Tibial nerve (tissue), 4 donors: ENCODE data around the gene JAKMIP2. TPM values are rescaled to one million over a fixed set of nuclear protein-coding genes. Genes with fewer than 3 reads are reported as not detected.

Experiments
- DNase-seq, 2 donors: peaks; one replicate each; pipeline ENCODE4 v3.0.0-alpha.2; 2019; ENCODE audit warnings: low spot score in 2 of 2
- H3K27ac ChIP-seq, 4 donors: fragments of 200-600 bp; sonication (generic) in 3 of 4; one replicate each; pipeline ENCODE4 v1.5.1; 2017 to 2019; ENCODE audit warnings: mild to moderate bottlenecking in 1 of 4
- H3K27me3 ChIP-seq, 2 donors: fragments of 200-600 bp; sonication (generic) in 1 of 2; one replicate each; pipeline versions ENCODE4 v1.5.1 to v1.6.0; 2017 to 2019
- H3K36me3 ChIP-seq, 3 donors: fragments of 200-600 bp; sonication (generic); one replicate each; pipeline ENCODE4 v1.5.1; 2018 to 2019
- H3K4me1 ChIP-seq, 4 donors: fragments of 200-600 bp; sonication (generic) in 3 of 4; one replicate each; pipeline ENCODE4 v1.5.1; 2017 to 2019
- H3K4me3 ChIP-seq, 4 donors: fragments of 200-600 bp; sonication (generic) in 3 of 4; one replicate each; pipeline ENCODE4 v1.5.1; 2017 to 2019; ENCODE audit warnings: mild to moderate bottlenecking in 1 of 4, moderate library complexity in 1 of 4
- H3K9me3 ChIP-seq, 4 donors: fragments of 200-600 bp; sonication (generic) in 3 of 4; one replicate each; pipeline ENCODE4 v1.5.1; 2017 to 2019
- CTCF ChIP-seq, 5 experiments: fragments of 200-600 bp in 3 of 5; fragments of 450-650 bp in 2 of 5; sonication (generic) in 3 of 5; IDR thresholded peaks; one replicate each; pipeline ENCODE4 v1.5.1; 2016 to 2019; ENCODE audit warnings: antibody characterized with exemption in 5 of 5, mild to moderate bottlenecking in 3 of 5, moderate library complexity in 2 of 5
- EP300 ChIP-seq, 2 donors: sonication (generic); formaldehyde crosslinking; IDR thresholded peaks; one replicate each; pipeline ENCODE4 v1.6.1; 2017; ENCODE audit warnings: antibody characterized with exemption in 2 of 2, mild to moderate bottlenecking in 1 of 2
- POLR2A ChIP-seq, 2 donors: fragments of 450-650 bp; IDR thresholded peaks; one replicate each; pipeline ENCODE4 v1.6.1; 2017; ENCODE audit warnings: antibody characterized with exemption in 2 of 2, mild to moderate bottlenecking in 2 of 2, moderate library complexity in 2 of 2
- WGBS, 2 donors: methylation state at CpG; one replicate each; pipeline ENCODE4 v1.1.5; 2018; 5-methylcytosine and 5-hydroxymethylcytosine counted together
- total RNA-seq, 4 donors: library from RNA; depleted of rRNA; stranded (reverse); fragments of >200 nt; gene quantifications; one replicate each; pipeline ENCODE4 v1.1.0, GENCODE V29; 2016

Gene JAKMIP2
- total RNA-seq, 4 donors from 2014 or later, result 7.2 to 22.7 (median 13.5) TPM

- no peaks in the 10 kb centered on the region for H3K27me3 ChIP-seq
- peaks cover 0 to 35% (median 8%) of the 10 kb centered on the region in 4 donors for H3K4me1 ChIP-seq
- no peaks in the 10 kb centered on the region for H3K9me3 ChIP-seq
- peak overlapping the region in 3 of 4 donors; percentile 15 to 84 (median 64) for H3K27ac ChIP-seq
- no peak for DNase-seq
- H3K4me3 ChIP-seq, result no peak overlapping the region
- no peaks in the 10 kb centered on the region for H3K36me3 ChIP-seq
- TF ChIP-seq EP300 (IDR thresholded peaks at IDR 0.05), result no peak
- no peak for TF ChIP-seq CTCF (IDR thresholded peaks at IDR 0.05)
- TF ChIP-seq POLR2A (IDR thresholded peaks at IDR 0.05), result no peak
- 56 to 60% methylated on average over 2 of the region's 2 CpGs for WGBS, 2 donors
Observed at GRCh38 chr5:147752033-147752432, 30.5 kb downstream of the JAKMIP2 start.

GRCh38 chr5:147751156-147751830 is 31.2 kb downstream of the JAKMIP2 start:
- 50 to 55% methylated on average over 13 of the region's 13 CpGs for WGBS, 2 donors
- Histone ChIP-seq H3K4me1 (peaks cover 0 to 35% (median 8%) of the 10 kb centered on the region in 4 donors), H3K9me3 (no peaks in the 10 kb centered on the region), H3K27ac (peak overlapping the region in 3 of 4 donors; percentile 15 to 84 (median 64)), H3K4me3 (no peak overlapping the region), H3K36me3 (no peaks in the 10 kb centered on the region), H3K27me3 (no peaks in the 10 kb centered on the region)
- no peak for DNase-seq
- TF ChIP-seq EP300 (IDR thresholded peaks at IDR 0.05), result no peak
- TF ChIP-seq CTCF (IDR thresholded peaks at IDR 0.05), result no peak
- TF ChIP-seq POLR2A (IDR thresholded peaks at IDR 0.05), result no peak

- H3K4me1 ChIP-seq, result peaks cover 0 to 38% (median 8%) of the 10 kb centered on the region in 4 donors
- H3K4me3 ChIP-seq, result no peak overlapping the region
- no peaks in the 10 kb centered on the region for H3K36me3 ChIP-seq
- no peak for DNase-seq
- peak overlapping the region in 2 of 4 donors; percentile 64 to 84 for H3K27ac ChIP-seq
- WGBS, 2 donors, result 72 to 74% methylated on average over 4 of the region's 4 CpGs
- no peak for TF ChIP-seq EP300 (IDR thresholded peaks at IDR 0.05)
- no peak for TF ChIP-seq CTCF (IDR thresholded peaks at IDR 0.05)
- no peak for TF ChIP-seq POLR2A (IDR thresholded peaks at IDR 0.05)
- H3K9me3 ChIP-seq, result no peaks in the 10 kb centered on the region
- no peaks in the 10 kb centered on the region for H3K27me3 ChIP-seq
Observed at GRCh38 chr5:147750065-147750464, 32.5 kb downstream of the JAKMIP2 start.

GRCh38 chr5:147748590-147748989 is 33.9 kb downstream of the JAKMIP2 start:
- no peak overlapping the region for H3K27ac ChIP-seq
- H3K4me3 ChIP-seq, result no peak overlapping the region
- H3K27me3 ChIP-seq, result no peaks in the 10 kb centered on the region
- no peaks in the 10 kb centered on the region for H3K36me3 ChIP-seq
- TF ChIP-seq POLR2A (IDR thresholded peaks at IDR 0.05) (no peak), EP300 (IDR thresholded peaks at IDR 0.05) (no peak), CTCF (IDR thresholded peaks at IDR 0.05) (no peak)
- peaks cover 0 to 53% (median 11%) of the 10 kb centered on the region in 4 donors for H3K4me1 ChIP-seq
- WGBS, 2 donors, result 75 to 78% methylated on average over 2 of the region's 2 CpGs
- no peak for DNase-seq
- H3K9me3 ChIP-seq, result no peaks in the 10 kb centered on the region

GRCh38 chr5:147746986-147747385 is 35.5 kb downstream of the JAKMIP2 start:
- H3K27me3 ChIP-seq, result no peaks in the 10 kb centered on the region
- H3K9me3 ChIP-seq, result no peaks in the 10 kb centered on the region
- no peak overlapping the region for H3K4me3 ChIP-seq
- TF ChIP-seq POLR2A (IDR thresholded peaks at IDR 0.05) (no peak), EP300 (IDR thresholded peaks at IDR 0.05) (no peak), CTCF (IDR thresholded peaks at IDR 0.05) (no peak)
- no peaks in the 10 kb centered on the region for H3K36me3 ChIP-seq
- peaks cover 0 to 63% (median 10%) of the 10 kb centered on the region in 4 donors for H3K4me1 ChIP-seq
- H3K27ac ChIP-seq, result no peak overlapping the region
- no peak for DNase-seq
- WGBS, 2 donors, result 85 to 89% methylated on average over 3 of the region's 3 CpGs
